Nephron progenitor cell (in vitro differentiated cells): ENCODE results near the gene DIPK1B.
A peak's percentile ranks its signal among the peaks of the same experiment; 100 is the strongest.

ENCODE experiments used
- DNase-seq: peaks from one replicate; pipeline ENCODE4 v3.0.0; 2021
- H3K27ac Mint-ChIP-seq: 2 replicates; pipeline ENCODE4 v1.8.0; 2021; ENCODE audit warnings: mild to moderate bottlenecking, moderate library complexity, mixed read lengths
- H3K27me3 Mint-ChIP-seq: 2 replicates; pipeline ENCODE4 v1.8.0; 2021; ENCODE audit warnings: mild to moderate bottlenecking, low read depth, mixed read lengths; ENCODE audit not compliant: poor library complexity
- H3K36me3 Mint-ChIP-seq: 2 replicates; pipeline ENCODE4 v1.8.0; 2021; ENCODE audit warnings: low read depth, mixed read lengths
- H3K4me1 Mint-ChIP-seq: 2 replicates; pipeline ENCODE4 v1.8.0; 2021; ENCODE audit warnings: mixed read lengths
- H3K4me3 Mint-ChIP-seq: 2 replicates; pipeline ENCODE4 v1.8.0; 2021; ENCODE audit warnings: mild to moderate bottlenecking, moderate library complexity, mixed read lengths
- H3K9me3 Mint-ChIP-seq: 2 replicates; pipeline ENCODE4 v1.8.0; 2021; ENCODE audit warnings: mild to moderate bottlenecking, moderate library complexity, mixed read lengths
- TF ChIP-seq, protein P1 (sequence below): fragments of 200-600 bp; sonication (generic); IDR thresholded peaks from 2 replicates; pipeline ENCODE4 v1.5.0; 2021; ENCODE audit warnings: antibody characterized with exemption

The DIPK1B gene

DNA sequence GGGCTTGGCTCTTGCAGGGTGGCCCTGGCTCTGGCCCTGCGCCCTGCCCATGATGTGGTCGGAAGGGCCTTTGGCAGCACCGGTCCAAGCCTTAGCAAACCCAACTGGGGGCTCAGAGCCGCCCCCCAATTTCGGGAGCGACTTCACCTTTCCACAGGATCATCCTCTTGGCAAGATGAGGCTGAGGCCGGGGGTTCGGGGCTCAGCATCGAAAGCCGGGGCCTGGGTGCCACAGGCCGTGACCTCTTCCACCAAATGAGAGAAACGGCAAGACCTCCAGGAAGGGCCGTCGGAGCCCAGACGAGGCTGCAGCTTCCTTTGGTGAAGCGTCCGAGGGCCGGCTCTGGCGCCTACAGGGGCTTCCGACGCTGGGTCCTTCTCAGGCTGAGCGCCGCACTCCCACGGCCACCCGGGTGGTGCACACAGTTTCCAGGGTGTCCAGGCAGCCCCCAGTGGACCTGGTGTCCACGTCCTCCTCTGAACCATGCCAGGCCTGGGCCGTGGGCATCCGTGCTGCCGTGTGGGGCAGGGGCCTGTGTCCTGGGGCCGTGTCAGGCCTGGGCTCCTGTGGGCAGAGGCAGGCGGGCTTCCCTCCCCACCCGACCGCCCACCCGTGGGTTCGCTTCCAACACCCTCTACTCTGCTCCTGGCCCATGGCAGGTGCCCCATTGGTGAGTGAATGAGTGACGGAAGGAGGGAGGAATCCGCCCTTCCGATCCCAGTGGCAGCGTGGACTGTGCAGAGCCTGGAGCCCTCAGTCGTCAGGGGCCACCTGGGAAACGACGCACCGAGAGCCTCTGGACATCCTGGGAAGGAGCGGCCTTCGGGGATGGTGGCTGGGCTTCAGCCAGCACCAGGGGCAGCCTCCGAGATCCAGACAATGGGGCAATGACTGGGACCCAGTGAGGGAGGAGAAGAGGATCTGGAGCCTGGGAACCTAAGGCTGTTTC, 19.9 kb upstream of the DIPK1B start:
- TF ChIP-seq, protein P1, sequence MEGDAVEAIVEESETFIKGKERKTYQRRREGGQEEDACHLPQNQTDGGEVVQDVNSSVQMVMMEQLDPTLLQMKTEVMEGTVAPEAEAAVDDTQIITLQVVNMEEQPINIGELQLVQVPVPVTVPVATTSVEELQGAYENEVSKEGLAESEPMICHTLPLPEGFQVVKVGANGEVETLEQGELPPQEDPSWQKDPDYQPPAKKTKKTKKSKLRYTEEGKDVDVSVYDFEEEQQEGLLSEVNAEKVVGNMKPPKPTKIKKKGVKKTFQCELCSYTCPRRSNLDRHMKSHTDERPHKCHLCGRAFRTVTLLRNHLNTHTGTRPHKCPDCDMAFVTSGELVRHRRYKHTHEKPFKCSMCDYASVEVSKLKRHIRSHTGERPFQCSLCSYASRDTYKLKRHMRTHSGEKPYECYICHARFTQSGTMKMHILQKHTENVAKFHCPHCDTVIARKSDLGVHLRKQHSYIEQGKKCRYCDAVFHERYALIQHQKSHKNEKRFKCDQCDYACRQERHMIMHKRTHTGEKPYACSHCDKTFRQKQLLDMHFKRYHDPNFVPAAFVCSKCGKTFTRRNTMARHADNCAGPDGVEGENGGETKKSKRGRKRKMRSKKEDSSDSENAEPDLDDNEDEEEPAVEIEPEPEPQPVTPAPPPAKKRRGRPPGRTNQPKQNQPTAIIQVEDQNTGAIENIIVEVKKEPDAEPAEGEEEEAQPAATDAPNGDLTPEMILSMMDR = no peak
- Mint-ChIP-seq H3K27me3 (peaks cover 22% of the 10 kb centered on the region), H3K4me3 (no peak overlapping the region), H3K4me1 (peaks cover 24% of the 10 kb centered on the region), H3K36me3 (no peaks in the 10 kb centered on the region), H3K27ac (no peak overlapping the region), H3K9me3 (no peaks in the 10 kb centered on the region)
- no peak for DNase-seq

- peak overlapping the region; percentile 28 for H3K4me3 Mint-ChIP-seq
- DNase-seq = no peak
- no peaks in the 10 kb centered on the region for H3K9me3 Mint-ChIP-seq
- H3K27me3 Mint-ChIP-seq = peaks cover 22% of the 10 kb centered on the region
- TF ChIP-seq, protein P1 = no peak
- H3K27ac Mint-ChIP-seq = no peak overlapping the region
- peaks cover 30% of the 10 kb centered on the region for H3K4me1 Mint-ChIP-seq
- H3K36me3 Mint-ChIP-seq = no peaks in the 10 kb centered on the region
Measured at GRCh38 chr9:136693135-136693489, 19.3 kb upstream of the DIPK1B start.

DNA sequence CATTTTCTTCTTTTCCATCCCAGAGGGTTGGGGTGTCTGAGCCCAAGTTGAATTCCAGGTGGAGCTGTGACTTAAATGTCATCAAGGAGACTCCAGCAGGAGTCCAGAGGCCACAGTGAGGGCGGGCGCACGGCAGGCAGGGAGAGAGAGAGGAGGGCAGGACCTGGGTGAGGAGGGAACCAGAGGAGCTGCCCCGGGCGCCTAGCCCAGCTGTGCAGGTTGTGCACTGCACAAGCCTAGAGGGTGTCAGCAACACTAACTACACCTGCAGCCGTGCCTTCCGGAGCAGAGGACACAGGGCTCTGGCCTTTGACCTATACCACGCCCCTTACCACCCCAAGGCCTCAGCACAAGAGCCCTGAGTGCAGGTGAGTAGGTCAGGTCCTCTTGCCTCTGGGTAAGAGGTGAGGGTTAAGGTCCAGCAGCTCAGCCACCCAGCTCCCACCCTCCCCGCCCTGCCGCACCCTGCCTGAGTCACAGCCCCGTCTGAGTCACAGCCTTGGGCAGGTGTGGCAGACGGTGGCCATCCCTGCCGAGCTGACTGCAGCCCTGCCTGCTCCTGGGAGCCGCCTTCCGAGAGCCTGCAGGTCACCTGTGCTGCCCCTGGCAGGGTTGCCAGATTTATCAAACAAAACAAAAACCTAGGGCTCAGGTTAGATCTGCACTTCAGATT, 18.7 kb upstream of the DIPK1B start:
- no peaks in the 10 kb centered on the region for H3K36me3 Mint-ChIP-seq
- H3K4me1 Mint-ChIP-seq = peaks cover 34% of the 10 kb centered on the region
- H3K4me3 Mint-ChIP-seq = peak overlapping the region; percentile 28
- DNase-seq = no peak
- TF ChIP-seq, protein P1 = no peak
- peaks cover 17% of the 10 kb centered on the region for H3K27me3 Mint-ChIP-seq
- no peaks in the 10 kb centered on the region for H3K9me3 Mint-ChIP-seq
- no peak overlapping the region for H3K27ac Mint-ChIP-seq

GRCh38 chr9:136694163-136694871, 18.1 kb upstream of the DIPK1B start:
- Mint-ChIP-seq H3K36me3 (no peaks in the 10 kb centered on the region), H3K27ac (no peak overlapping the region), H3K4me3 (no peak overlapping the region), H3K4me1 (peaks cover 38% of the 10 kb centered on the region), H3K9me3 (no peaks in the 10 kb centered on the region), H3K27me3 (peaks cover 17% of the 10 kb centered on the region)
- DNase-seq = peak; percentile 81
- TF ChIP-seq, protein P1 = peak; percentile 73

GRCh38 chr9:136694872-136695247, 17.5 kb upstream of the DIPK1B start:
- Mint-ChIP-seq H3K9me3 (no peaks in the 10 kb centered on the region), H3K27ac (no peak overlapping the region), H3K4me1 (peaks cover 38% of the 10 kb centered on the region), H3K4me3 (no peak overlapping the region), H3K36me3 (no peaks in the 10 kb centered on the region), H3K27me3 (peaks cover 17% of the 10 kb centered on the region)
- TF ChIP-seq, protein P1 = no peak
- DNase-seq = peak; percentile 3
